ENCODE results near the gene UBE3A.

UBE3A gene

GRCh38 chr15:25481208-25481859 lies 42.5 kb upstream of the UBE3A start:
- no peak overlapping the region for H3K4me3 ChIP-seq (replicated peaks; ENCODE audit: insufficient read depth, low read length)
- H3K27ac ChIP-seq (replicated peaks), result no peak overlapping the region
- TF ChIP-seq, protein P1, sequence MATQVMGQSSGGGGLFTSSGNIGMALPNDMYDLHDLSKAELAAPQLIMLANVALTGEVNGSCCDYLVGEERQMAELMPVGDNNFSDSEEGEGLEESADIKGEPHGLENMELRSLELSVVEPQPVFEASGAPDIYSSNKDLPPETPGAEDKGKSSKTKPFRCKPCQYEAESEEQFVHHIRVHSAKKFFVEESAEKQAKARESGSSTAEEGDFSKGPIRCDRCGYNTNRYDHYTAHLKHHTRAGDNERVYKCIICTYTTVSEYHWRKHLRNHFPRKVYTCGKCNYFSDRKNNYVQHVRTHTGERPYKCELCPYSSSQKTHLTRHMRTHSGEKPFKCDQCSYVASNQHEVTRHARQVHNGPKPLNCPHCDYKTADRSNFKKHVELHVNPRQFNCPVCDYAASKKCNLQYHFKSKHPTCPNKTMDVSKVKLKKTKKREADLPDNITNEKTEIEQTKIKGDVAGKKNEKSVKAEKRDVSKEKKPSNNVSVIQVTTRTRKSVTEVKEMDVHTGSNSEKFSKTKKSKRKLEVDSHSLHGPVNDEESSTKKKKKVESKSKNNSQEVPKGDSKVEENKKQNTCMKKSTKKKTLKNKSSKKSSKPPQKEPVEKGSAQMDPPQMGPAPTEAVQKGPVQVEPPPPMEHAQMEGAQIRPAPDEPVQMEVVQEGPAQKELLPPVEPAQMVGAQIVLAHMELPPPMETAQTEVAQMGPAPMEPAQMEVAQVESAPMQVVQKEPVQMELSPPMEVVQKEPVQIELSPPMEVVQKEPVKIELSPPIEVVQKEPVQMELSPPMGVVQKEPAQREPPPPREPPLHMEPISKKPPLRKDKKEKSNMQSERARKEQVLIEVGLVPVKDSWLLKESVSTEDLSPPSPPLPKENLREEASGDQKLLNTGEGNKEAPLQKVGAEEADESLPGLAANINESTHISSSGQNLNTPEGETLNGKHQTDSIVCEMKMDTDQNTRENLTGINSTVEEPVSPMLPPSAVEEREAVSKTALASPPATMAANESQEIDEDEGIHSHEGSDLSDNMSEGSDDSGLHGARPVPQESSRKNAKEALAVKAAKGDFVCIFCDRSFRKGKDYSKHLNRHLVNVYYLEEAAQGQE (IDR thresholded peaks at IDR 0.05; ENCODE audit: insufficient replicate concordance, low read depth), result no peak
- TF ChIP-seq GABPA (IDR thresholded peaks at IDR 0.05; ENCODE audit: low read depth), result no peak
- no peak for TF ChIP-seq POLR2AphosphoS5 (IDR thresholded peaks at IDR 0.05; ENCODE audit: low read depth)
- no peak for TF ChIP-seq SPI1 (IDR thresholded peaks at IDR 0.05; ENCODE audit: borderline replicate concordance, low read depth)
- TF ChIP-seq, protein P2, sequence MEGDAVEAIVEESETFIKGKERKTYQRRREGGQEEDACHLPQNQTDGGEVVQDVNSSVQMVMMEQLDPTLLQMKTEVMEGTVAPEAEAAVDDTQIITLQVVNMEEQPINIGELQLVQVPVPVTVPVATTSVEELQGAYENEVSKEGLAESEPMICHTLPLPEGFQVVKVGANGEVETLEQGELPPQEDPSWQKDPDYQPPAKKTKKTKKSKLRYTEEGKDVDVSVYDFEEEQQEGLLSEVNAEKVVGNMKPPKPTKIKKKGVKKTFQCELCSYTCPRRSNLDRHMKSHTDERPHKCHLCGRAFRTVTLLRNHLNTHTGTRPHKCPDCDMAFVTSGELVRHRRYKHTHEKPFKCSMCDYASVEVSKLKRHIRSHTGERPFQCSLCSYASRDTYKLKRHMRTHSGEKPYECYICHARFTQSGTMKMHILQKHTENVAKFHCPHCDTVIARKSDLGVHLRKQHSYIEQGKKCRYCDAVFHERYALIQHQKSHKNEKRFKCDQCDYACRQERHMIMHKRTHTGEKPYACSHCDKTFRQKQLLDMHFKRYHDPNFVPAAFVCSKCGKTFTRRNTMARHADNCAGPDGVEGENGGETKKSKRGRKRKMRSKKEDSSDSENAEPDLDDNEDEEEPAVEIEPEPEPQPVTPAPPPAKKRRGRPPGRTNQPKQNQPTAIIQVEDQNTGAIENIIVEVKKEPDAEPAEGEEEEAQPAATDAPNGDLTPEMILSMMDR (IDR thresholded peaks at IDR 0.05; ENCODE audit: insufficient read depth, low read length), result no peak
- H3K27me3 ChIP-seq (ENCODE audit: insufficient read depth, poor library complexity, severe bottlenecking), result no peaks in the 10 kb centered on the region
- DNase-seq (ENCODE audit: low read depth in 1 of 2, low spot score in 1 of 2), result no peak

GRCh38 chr15:25478313-25478712 lies 39.5 kb upstream of the UBE3A start:
- no peak for DNase-seq (ENCODE audit: low read depth in 1 of 2, low spot score in 1 of 2)
- Histone ChIP-seq H3K27me3 (ENCODE audit: insufficient read depth, poor library complexity, severe bottlenecking) (no peaks in the 10 kb centered on the region), H3K27ac (replicated peaks) (no peak overlapping the region), H3K4me3 (replicated peaks; ENCODE audit: insufficient read depth, low read length) (no peak overlapping the region)
- TF ChIP-seq POLR2AphosphoS5 (IDR thresholded peaks at IDR 0.05; ENCODE audit: low read depth), result no peak
- TF ChIP-seq, protein P1 (IDR thresholded peaks at IDR 0.05; ENCODE audit: insufficient replicate concordance, low read depth), result no peak
- no peak for TF ChIP-seq GABPA (IDR thresholded peaks at IDR 0.05; ENCODE audit: low read depth)
- no peak for TF ChIP-seq SPI1 (IDR thresholded peaks at IDR 0.05; ENCODE audit: borderline replicate concordance, low read depth)
- TF ChIP-seq, protein P2 (IDR thresholded peaks at IDR 0.05; ENCODE audit: insufficient read depth, low read length), result no peak

GRCh38 chr15:25477816-25478215 lies 39.0 kb upstream of the UBE3A start:
- TF ChIP-seq, protein P1 (IDR thresholded peaks at IDR 0.05; ENCODE audit: insufficient replicate concordance, low read depth), result no peak
- TF ChIP-seq POLR2AphosphoS5 (IDR thresholded peaks at IDR 0.05; ENCODE audit: low read depth), result no peak
- TF ChIP-seq, protein P2 (IDR thresholded peaks at IDR 0.05; ENCODE audit: insufficient read depth, low read length), result no peak
- no peak for TF ChIP-seq GABPA (IDR thresholded peaks at IDR 0.05; ENCODE audit: low read depth)
- TF ChIP-seq SPI1 (IDR thresholded peaks at IDR 0.05; ENCODE audit: borderline replicate concordance, low read depth), result no peak
- H3K27me3 ChIP-seq (ENCODE audit: insufficient read depth, poor library complexity, severe bottlenecking), result no peaks in the 10 kb centered on the region
- no peak for DNase-seq (ENCODE audit: low read depth in 1 of 2, low spot score in 1 of 2)
- no peak overlapping the region for H3K4me3 ChIP-seq (replicated peaks; ENCODE audit: insufficient read depth, low read length)
- no peak overlapping the region for H3K27ac ChIP-seq (replicated peaks)
